Stimulated activated CD4-positive, alpha-beta T cell treated with anti-CD3 and anti-CD28 coated beads, Interleukin-12 subunit alpha, Interleukin-12 subunit beta, amount 100 ng/mL, for 48 hours (primary cell): ENCODE data around the gene ADRM1.

Source experiments
- DNase-seq, 3 donors: peaks; one replicate each; pipeline ENCODE4 v3.0.0-alpha.2; 2020; ENCODE audit warnings: low read depth in 2 of 3, low spot score in 1 of 3

The ADRM1 gene

GRCh38 chr20:62297449-62298227 is 5.2 kb upstream of the ADRM1 start:
- no peak for DNase-seq

GRCh38 chr20:62298577-62299249 is 4.1 kb upstream of the ADRM1 start:
- no peak for DNase-seq

GRCh38 chr20:62299666-62300236 is 3.0 kb upstream of the ADRM1 start:
- no peak for DNase-seq

- DNase-seq = no peak
These were observed 2.5 kb upstream of the ADRM1 start for GRCh38 chr20:62300319-62300718.

- no peak for DNase-seq
These were observed 1.6 kb upstream of the ADRM1 start for GRCh38 chr20:62301111-62301668.

- DNase-seq = peak; percentile 83 to 89 (median 89)
These were observed 940 bp upstream of the ADRM1 start for GRCh38 chr20:62301773-62302340.

- DNase-seq = no peak
These were observed 204 bp downstream of the ADRM1 start for GRCh38 chr20:62303062-62303339.

- peak in 1 of 3 donors; percentile 14 for DNase-seq
These were observed 786 bp downstream of the ADRM1 start for GRCh38 chr20:62303340-62304226.

GRCh38 chr20:62304331-62305148 is 1.7 kb downstream of the ADRM1 start:
- no peak for DNase-seq

- DNase-seq = no peak
These were observed 2.5 kb downstream of the ADRM1 start for GRCh38 chr20:62305149-62305764.

- no peak for DNase-seq
These were observed 3.1 kb downstream of the ADRM1 start for GRCh38 chr20:62305765-62306413.

- DNase-seq = no peak
These were observed 3.8 kb downstream of the ADRM1 start for GRCh38 chr20:62306414-62307187.

GRCh38 chr20:62307226-62308101 is 4.7 kb downstream of the ADRM1 start:
- no peak for DNase-seq

GRCh38 chr20:62308102-62308822 is 5.5 kb downstream of the ADRM1 start:
- no peak for DNase-seq

GRCh38 chr20:62309198-62309944 is 6.6 kb downstream of the ADRM1 start:
- DNase-seq = no peak
